Measurements from ENCODE around the gene SDR42E2.

Gene SDR42E2

GRCh38 chr16:22190081-22190775, 27.9 kb downstream of the SDR42E2 start:
- in situ Hi-C loops (cut with MboI; ENCODE audit: low sequenced_read_pairs, unreplicated experiment) = loop anchor here (25.0 kb wide), 1 partner anchor 378 kb away; no protein-coding TSS in a partner anchor
- TF ChIP-seq, protein P1, sequence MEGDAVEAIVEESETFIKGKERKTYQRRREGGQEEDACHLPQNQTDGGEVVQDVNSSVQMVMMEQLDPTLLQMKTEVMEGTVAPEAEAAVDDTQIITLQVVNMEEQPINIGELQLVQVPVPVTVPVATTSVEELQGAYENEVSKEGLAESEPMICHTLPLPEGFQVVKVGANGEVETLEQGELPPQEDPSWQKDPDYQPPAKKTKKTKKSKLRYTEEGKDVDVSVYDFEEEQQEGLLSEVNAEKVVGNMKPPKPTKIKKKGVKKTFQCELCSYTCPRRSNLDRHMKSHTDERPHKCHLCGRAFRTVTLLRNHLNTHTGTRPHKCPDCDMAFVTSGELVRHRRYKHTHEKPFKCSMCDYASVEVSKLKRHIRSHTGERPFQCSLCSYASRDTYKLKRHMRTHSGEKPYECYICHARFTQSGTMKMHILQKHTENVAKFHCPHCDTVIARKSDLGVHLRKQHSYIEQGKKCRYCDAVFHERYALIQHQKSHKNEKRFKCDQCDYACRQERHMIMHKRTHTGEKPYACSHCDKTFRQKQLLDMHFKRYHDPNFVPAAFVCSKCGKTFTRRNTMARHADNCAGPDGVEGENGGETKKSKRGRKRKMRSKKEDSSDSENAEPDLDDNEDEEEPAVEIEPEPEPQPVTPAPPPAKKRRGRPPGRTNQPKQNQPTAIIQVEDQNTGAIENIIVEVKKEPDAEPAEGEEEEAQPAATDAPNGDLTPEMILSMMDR (IDR thresholded peaks at IDR 0.05; ENCODE audit: borderline replicate concordance, control extremely low read depth, extremely low read depth, insufficient read depth, missing control alignments) = no peak
- DNase-seq (ENCODE audit: low spot score) = peak; percentile 96

DNA sequence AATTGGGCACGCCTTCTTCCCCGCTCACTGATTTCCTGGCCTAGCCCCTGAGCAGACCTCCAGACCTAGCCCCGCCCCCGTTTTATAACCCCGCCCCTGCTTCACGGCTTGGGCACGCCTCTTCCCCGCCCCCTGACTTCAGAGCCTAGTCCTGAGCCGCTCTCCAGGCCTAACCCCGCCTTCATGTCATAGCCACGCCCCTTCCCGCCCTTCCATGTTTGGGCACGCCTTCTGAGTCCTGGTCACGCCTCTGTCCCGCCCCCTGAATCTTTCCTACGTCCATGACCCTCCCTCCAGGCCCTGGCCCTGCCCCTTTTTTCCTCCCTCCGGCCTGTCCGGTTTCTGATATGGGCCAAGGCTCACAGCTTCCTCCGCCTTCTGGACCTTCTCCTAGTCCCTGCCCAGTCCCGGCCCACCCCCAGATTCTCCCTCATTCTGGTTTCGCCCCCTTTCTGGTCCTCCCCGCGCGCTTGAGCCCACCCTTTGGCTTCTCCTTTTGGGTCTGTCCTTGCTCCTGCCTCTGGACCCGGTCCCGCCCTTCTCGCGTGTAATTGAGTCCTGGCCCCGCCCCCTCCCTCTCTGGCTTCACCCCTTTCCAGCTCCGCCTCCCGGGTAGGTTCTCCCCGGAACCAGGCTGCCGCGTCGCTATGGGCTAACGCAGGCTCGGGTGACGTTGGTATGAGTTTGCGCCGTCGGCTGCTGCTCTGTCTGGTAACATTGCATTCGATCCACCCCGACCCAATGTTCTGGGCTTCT, 28.6 kb downstream of the SDR42E2 start:
- DNase-seq (ENCODE audit: low spot score) = peak; percentile 95
- in situ Hi-C loops (cut with MboI; ENCODE audit: low sequenced_read_pairs, unreplicated experiment) = loop anchor here (25.0 kb wide), 1 partner anchor 379 kb away; no protein-coding TSS in a partner anchor
- TF ChIP-seq, protein P1 (IDR thresholded peaks at IDR 0.05; ENCODE audit: borderline replicate concordance, control extremely low read depth, extremely low read depth, insufficient read depth, missing control alignments) = no peak

GRCh38 chr16:22191532-22192260, 29.4 kb downstream of the SDR42E2 start:
- TF ChIP-seq, protein P1 (IDR thresholded peaks at IDR 0.05; ENCODE audit: borderline replicate concordance, control extremely low read depth, extremely low read depth, insufficient read depth, missing control alignments) = no peak
- in situ Hi-C loops (cut with MboI; ENCODE audit: low sequenced_read_pairs, unreplicated experiment) = loop anchor here (25.0 kb wide), 1 partner anchor 379 kb away; no protein-coding TSS in a partner anchor
- no peak for DNase-seq (ENCODE audit: low spot score)

- DNase-seq (ENCODE audit: low spot score) = peak; percentile 58
- in situ Hi-C loops (cut with MboI; ENCODE audit: low sequenced_read_pairs, unreplicated experiment) = loop anchor here (25.0 kb wide), 1 partner anchor 380 kb away; no protein-coding TSS in a partner anchor
- TF ChIP-seq, protein P1 (IDR thresholded peaks at IDR 0.05; ENCODE audit: borderline replicate concordance, control extremely low read depth, extremely low read depth, insufficient read depth, missing control alignments) = no peak
Observed at GRCh38 chr16:22192261-22193062, 30.2 kb downstream of the SDR42E2 start.

DNA sequence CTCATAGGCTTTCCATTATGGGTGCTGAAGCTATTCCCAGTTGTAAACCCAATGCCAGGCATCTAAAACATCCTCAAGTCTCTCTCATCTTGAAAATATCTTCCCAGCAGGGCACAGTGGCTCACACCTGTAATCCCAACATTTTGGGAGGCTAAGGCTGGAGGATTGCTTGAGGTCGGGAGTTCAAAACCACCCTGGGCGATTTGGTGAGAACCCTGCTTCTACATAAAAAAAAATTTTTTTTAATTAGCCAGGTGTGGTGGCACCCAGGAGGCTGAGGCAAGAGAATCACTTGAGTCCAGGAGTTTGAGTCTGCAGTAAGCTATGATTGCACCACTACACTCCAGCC, 30.7 kb downstream of the SDR42E2 start:
- in situ Hi-C loops (cut with MboI; ENCODE audit: low sequenced_read_pairs, unreplicated experiment) = loop anchor here (25.0 kb wide), 1 partner anchor 381 kb away; no protein-coding TSS in a partner anchor

More for the DNA sequence above, 30.7 kb downstream of the SDR42E2 start:
- no peak for DNase-seq (ENCODE audit: low spot score)
- TF ChIP-seq, protein P1 (IDR thresholded peaks at IDR 0.05; ENCODE audit: borderline replicate concordance, control extremely low read depth, extremely low read depth, insufficient read depth, missing control alignments) = no peak

All from GM13976 (cell line).